CD4-positive, CD25-positive, alpha-beta regulatory T cell (primary cell): ENCODE data around the gene GRIK1. TPM values are rescaled to one million over a fixed set of nuclear protein-coding genes. Genes with fewer than 3 reads are reported as not detected.
A peak's percentile ranks its signal among the peaks of the same experiment; 100 is the strongest.

Experiments
- ATAC-seq, 2 donors: fragments of 150-1000 bp; cut with Tn5 transposase; one replicate each; pipeline ENCODE4 v1.10.0; 2021; ENCODE audit warnings: low read depth in 2 of 2, moderate number of reproducible peaks in 2 of 2, moderate library complexity in 1 of 2
- DNase-seq, 3 donors: peaks; one replicate each; pipeline versions ENCODE4 v3.0.0 to v3.0.0-alpha.2; 2012 to 2022; ENCODE audit warnings: mixed read lengths in 1 of 3
- H3K27ac ChIP-seq: one replicate; pipeline ENCODE4 v1.7.0; 2013; ENCODE audit warnings: mild to moderate bottlenecking, low read length; ENCODE audit not compliant: insufficient read depth, poor library complexity, severe bottlenecking
- H3K27me3 ChIP-seq: one replicate; pipeline ENCODE4 v1.7.0; 2013; ENCODE audit warnings: low read length; ENCODE audit not compliant: control insufficient read depth, insufficient read depth
- H3K36me3 ChIP-seq: one replicate; pipeline ENCODE4 v1.7.0; 2013; ENCODE audit warnings: mild to moderate bottlenecking, low read length, moderate library complexity; ENCODE audit not compliant: control insufficient read depth, insufficient read depth
- H3K4me1 ChIP-seq: 2 replicates; pipeline ENCODE4 v1.7.0; 2013; ENCODE audit warnings: mild to moderate bottlenecking, low read length; ENCODE audit not compliant: insufficient read depth, control insufficient read depth, poor library complexity, severe bottlenecking
- H3K4me3 ChIP-seq: one replicate; pipeline ENCODE4 v1.7.0; 2013; ENCODE audit warnings: low read depth, mild to moderate bottlenecking, low read length, moderate library complexity
- H3K9me3 ChIP-seq, 2 experiments: 1 replicate in 1 of 2; 2 replicates in 1 of 2; pipeline ENCODE4 v1.7.0; 2013; ENCODE audit warnings: low read length in 2 of 2, mild to moderate bottlenecking in 1 of 2, moderate library complexity in 1 of 2; ENCODE audit not compliant: control insufficient read depth in 2 of 2
- H3K27ac Mint-ChIP-seq, 3 donors: one replicate each; pipeline ENCODE4 v1.8.0; 2020 to 2022; ENCODE audit warnings: mild to moderate bottlenecking in 3 of 3, mixed read lengths in 3 of 3, moderate library complexity in 2 of 3
- H3K27me3 Mint-ChIP-seq: one replicate; pipeline ENCODE4 v1.8.0; 2022; ENCODE audit warnings: mild to moderate bottlenecking, mixed read lengths
- H3K36me3 Mint-ChIP-seq: one replicate; pipeline ENCODE4 v1.8.0; 2020; ENCODE audit warnings: mixed read lengths
- H3K4me1 Mint-ChIP-seq, 4 donors: one replicate each; pipeline ENCODE4 v1.8.0; 2020 to 2022; ENCODE audit warnings: mixed read lengths in 4 of 4, mild to moderate bottlenecking in 1 of 4
- H3K4me3 Mint-ChIP-seq, 4 donors: one replicate each; pipeline ENCODE4 v1.8.0; 2020 to 2022; ENCODE audit warnings: mild to moderate bottlenecking in 4 of 4, mixed read lengths in 4 of 4, moderate library complexity in 3 of 4
- H3K9me3 Mint-ChIP-seq, 7 donors: one replicate each; pipeline ENCODE4 v1.8.0; 2020 to 2022; ENCODE audit warnings: mixed read lengths in 7 of 7, mild to moderate bottlenecking in 3 of 7, moderate library complexity in 2 of 7
- polyA plus RNA-seq, 4 donors: library from polyadenylated mRNA; unstranded; fragments of 300-500 nt; fragmentation: Illumina TruSeq; gene quantifications; one replicate each; pipeline ENCODE4 v1.2.3, GENCODE V29; 2021
- total RNA-seq: library from RNA; stranded (reverse); gene quantifications from one replicate; pipeline ENCODE4 v1.2.3, GENCODE V29; 2022

The GRIK1 gene
- total and polyA plus RNA-seq, 5 donors from 2014 or later, result 0.06 TPM; not detected in 4

DNA sequence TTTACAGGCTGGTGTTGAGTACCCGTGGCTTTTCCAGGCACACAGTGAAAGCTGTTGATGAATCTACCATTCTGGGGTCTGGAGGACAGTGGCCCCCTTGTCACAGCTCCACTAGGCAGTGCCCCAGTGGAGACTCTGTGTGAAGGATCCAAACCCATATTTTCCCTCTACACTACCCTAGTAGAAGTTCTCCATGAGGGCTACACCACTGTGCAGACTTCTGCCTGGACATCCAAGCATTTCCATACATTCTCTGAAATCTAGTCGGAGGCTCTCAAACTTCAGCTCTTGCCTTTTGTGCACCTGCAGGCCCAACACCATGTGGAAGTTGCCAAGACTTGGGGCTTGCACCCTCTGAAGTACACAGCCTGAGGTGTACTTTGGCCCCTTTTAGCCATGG, 413.3 kb downstream of the GRIK1 start:
- Mint-ChIP-seq H3K36me3 (peaks cover 39% of the 10 kb centered on the region), H3K27ac (no peak overlapping the region), H3K4me3 (no peak overlapping the region), H3K27me3 (no peaks in the 10 kb centered on the region), H3K4me1 (peaks cover 0 to 14% (median 4%) of the 10 kb centered on the region in 4 donors), H3K9me3 (peaks cover 2 to 23% (median 12%) of the 10 kb centered on the region in 7 donors)
- Histone ChIP-seq H3K9me3 (peaks cover 8 to 21% of the 10 kb centered on the region in 2 experiments), H3K4me1 (no peaks in the 10 kb centered on the region), H3K36me3 (peaks cover 6% of the 10 kb centered on the region), H3K27me3 (no peaks in the 10 kb centered on the region), H3K27ac (no peak overlapping the region), H3K4me3 (no peak overlapping the region)
- ATAC-seq, result no peak
- no peak for DNase-seq

DNA sequence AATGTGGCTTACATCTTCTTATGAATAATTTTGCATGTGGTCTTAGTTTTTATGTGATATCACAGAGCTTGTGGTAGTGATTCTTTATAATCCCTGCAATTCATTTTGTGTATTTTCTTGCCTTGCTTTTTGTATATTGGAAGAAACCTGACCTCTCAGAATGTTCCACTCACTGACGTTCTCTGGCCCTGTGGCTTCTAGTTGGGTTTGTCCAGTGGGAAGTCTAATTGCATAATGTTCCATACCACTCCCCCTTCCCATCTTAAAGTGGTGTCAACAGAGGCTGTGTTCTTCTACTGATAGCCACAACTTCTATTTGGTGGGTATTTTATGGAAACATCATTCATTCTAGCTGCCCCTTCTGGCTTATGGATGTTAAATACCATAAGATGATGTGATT, 415.7 kb downstream of the GRIK1 start:
- no peak overlapping the region for H3K4me3 Mint-ChIP-seq
- H3K4me1 Mint-ChIP-seq, result peaks cover 0 to 7% (median 1%) of the 10 kb centered on the region in 4 donors
- H3K27ac Mint-ChIP-seq, result peak overlapping the region in 1 of 3 donors; percentile 57
- Histone ChIP-seq H3K4me1 (no peaks in the 10 kb centered on the region), H3K27ac (no peak overlapping the region), H3K4me3 (no peak overlapping the region), H3K27me3 (no peaks in the 10 kb centered on the region), H3K9me3 (peaks cover 8 to 21% of the 10 kb centered on the region in 2 experiments), H3K36me3 (peaks cover 6% of the 10 kb centered on the region)
- peaks cover 1 to 23% (median 12%) of the 10 kb centered on the region in 7 donors for H3K9me3 Mint-ChIP-seq
- no peaks in the 10 kb centered on the region for H3K27me3 Mint-ChIP-seq
- no peak for DNase-seq
- H3K36me3 Mint-ChIP-seq, result peaks cover 31% of the 10 kb centered on the region
- ATAC-seq, result no peak

DNA sequence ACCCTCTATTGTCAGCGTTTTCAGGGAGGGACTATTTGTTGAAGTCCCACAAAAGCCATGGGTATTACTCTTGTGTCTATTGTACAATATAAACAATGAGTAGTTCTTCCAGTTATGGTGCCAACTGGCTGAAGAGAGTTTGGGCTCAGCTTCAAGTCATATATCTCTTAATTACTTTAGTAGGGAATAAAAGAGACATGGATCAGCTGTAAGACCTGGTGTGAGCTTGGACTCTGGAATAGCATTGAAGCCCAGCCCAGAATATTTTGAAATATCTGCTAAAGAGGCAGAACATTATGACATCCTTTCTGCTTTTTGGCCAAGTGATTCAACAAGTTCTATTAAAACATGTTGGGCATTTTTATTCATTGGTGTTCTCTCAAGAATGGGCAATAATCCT, 416.1 kb downstream of the GRIK1 start:
- H3K36me3 ChIP-seq, result peaks cover 6% of the 10 kb centered on the region
- H3K27me3 ChIP-seq, result no peaks in the 10 kb centered on the region
- Mint-ChIP-seq H3K36me3 (peaks cover 31% of the 10 kb centered on the region), H3K4me1 (peaks cover 0 to 3% (median 1%) of the 10 kb centered on the region in 4 donors), H3K9me3 (peaks cover 1 to 23% (median 12%) of the 10 kb centered on the region in 7 donors), H3K27ac (no peak overlapping the region), H3K27me3 (no peaks in the 10 kb centered on the region), H3K4me3 (no peak overlapping the region)
- H3K27ac ChIP-seq, result no peak overlapping the region
- peaks cover 8 to 21% of the 10 kb centered on the region in 2 experiments for H3K9me3 ChIP-seq
- no peak overlapping the region for H3K4me3 ChIP-seq
- no peak for ATAC-seq
- no peaks in the 10 kb centered on the region for H3K4me1 ChIP-seq
- no peak for DNase-seq

DNA sequence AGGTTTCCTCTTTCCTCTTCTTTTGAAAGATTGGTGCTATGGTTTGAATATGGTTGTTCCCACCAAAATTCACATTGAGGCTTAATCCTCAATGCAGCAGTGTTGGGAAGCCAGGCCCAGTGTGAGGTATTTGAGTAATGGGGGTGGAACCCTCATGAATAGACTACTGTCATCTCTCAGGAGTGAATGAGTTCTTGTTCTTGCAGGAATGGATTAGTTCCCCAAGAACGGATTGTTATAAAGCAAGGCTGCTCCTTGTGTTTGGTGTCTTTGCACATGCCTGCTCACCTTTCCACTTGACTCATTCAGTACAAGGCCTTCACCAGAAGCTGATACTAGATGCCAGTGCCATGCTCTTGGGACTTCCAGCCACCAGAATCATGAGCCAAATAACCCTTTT, 417.9 kb downstream of the GRIK1 start:
- Histone ChIP-seq H3K36me3 (peaks cover 6% of the 10 kb centered on the region), H3K9me3 (peaks cover 8 to 18% of the 10 kb centered on the region in 2 experiments), H3K4me3 (no peak overlapping the region), H3K27me3 (no peaks in the 10 kb centered on the region), H3K4me1 (no peaks in the 10 kb centered on the region), H3K27ac (no peak overlapping the region)
- H3K9me3 Mint-ChIP-seq, result peaks cover 0 to 17% (median 7%) of the 10 kb centered on the region in 7 donors
- no peak overlapping the region for H3K4me3 Mint-ChIP-seq
- no peaks in the 10 kb centered on the region for H3K27me3 Mint-ChIP-seq
- H3K4me1 Mint-ChIP-seq, result peaks cover 0 to 6% (median 0%) of the 10 kb centered on the region in 4 donors
- DNase-seq (no peak), ATAC-seq (no peak)
- no peak overlapping the region for H3K27ac Mint-ChIP-seq
- peaks cover 25% of the 10 kb centered on the region for H3K36me3 Mint-ChIP-seq

DNA sequence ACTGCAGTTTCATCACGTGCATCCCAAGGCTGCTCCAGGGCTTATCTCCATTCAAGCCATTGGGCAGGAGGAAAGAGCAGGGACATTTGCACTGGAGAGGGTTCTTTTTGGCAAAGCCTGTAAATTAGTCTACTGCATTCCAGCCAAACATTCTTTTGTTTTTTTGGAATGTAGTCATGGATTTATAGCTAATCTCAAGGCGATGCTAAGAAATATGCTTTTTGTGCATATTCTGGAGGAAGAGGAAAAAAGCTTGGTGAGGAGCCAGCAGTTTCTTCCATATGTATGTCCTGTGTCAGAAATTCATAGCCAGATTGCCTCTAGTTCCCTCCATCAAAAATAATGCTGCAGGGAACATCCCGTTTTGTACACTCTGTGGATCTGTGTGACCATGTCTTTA, 419.6 kb downstream of the GRIK1 start:
- H3K36me3 Mint-ChIP-seq, result peaks cover 24% of the 10 kb centered on the region

DNA sequence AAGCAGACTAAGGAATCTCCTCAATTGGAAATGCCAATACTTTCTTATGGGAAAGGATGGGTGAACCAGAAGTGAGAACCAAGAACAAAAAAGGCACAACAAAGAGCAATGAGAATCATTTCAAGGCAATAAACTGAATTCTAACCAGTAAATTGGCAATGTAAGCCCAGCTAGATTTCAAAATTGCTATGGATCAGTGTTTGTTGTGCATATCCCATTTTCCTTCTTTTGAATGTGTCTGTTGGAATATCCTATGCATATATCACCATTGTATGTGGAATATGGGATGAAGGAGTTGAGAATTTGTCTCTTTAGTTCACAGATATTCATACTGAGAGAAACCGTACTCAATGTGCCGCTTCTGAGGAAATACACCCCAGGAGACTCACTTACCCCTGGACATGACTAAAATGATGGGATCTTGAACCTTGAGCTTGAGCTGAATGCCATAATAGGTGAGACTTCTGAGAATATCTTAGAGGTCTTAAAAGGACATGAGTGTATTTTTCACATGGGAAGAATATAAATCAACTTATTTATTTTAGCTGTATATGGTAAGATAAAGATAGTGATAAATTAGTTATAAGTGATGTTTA, 425.0 kb downstream of the GRIK1 start:
- no peaks in the 10 kb centered on the region for H3K4me1 ChIP-seq
- no peak overlapping the region for H3K27ac Mint-ChIP-seq
- H3K36me3 ChIP-seq, result no peaks in the 10 kb centered on the region
- H3K4me3 ChIP-seq, result no peak overlapping the region
- DNase-seq (no peak), ATAC-seq (no peak)
- no peak overlapping the region for H3K27ac ChIP-seq
- peaks cover 7 to 9% of the 10 kb centered on the region in 2 experiments for H3K9me3 ChIP-seq
- H3K36me3 Mint-ChIP-seq, result peaks cover 39% of the 10 kb centered on the region
- peaks cover 0 to 20% (median 5%) of the 10 kb centered on the region in 7 donors for H3K9me3 Mint-ChIP-seq
- no peaks in the 10 kb centered on the region for H3K27me3 Mint-ChIP-seq
- peaks cover 0 to 6% (median 1%) of the 10 kb centered on the region in 4 donors for H3K4me1 Mint-ChIP-seq
- no peaks in the 10 kb centered on the region for H3K27me3 ChIP-seq
- H3K4me3 Mint-ChIP-seq, result no peak overlapping the region

More for the DNA sequence above, 419.6 kb downstream of the GRIK1 start:
- Histone ChIP-seq H3K36me3 (peaks cover 3% of the 10 kb centered on the region), H3K27me3 (no peaks in the 10 kb centered on the region), H3K4me3 (no peak overlapping the region), H3K9me3 (peaks cover 0 to under 1% of the 10 kb centered on the region in 2 experiments), H3K4me1 (no peaks in the 10 kb centered on the region), H3K27ac (no peak overlapping the region)
- no peak overlapping the region for H3K4me3 Mint-ChIP-seq
- ATAC-seq (no peak), DNase-seq (no peak)
- no peak overlapping the region for H3K27ac Mint-ChIP-seq
- H3K27me3 Mint-ChIP-seq, result no peaks in the 10 kb centered on the region
- H3K4me1 Mint-ChIP-seq, result peaks cover 0 to 6% (median 0%) of the 10 kb centered on the region in 4 donors
- H3K9me3 Mint-ChIP-seq, result peaks cover 0 to 7% (median 4%) of the 10 kb centered on the region in 7 donors

DNA sequence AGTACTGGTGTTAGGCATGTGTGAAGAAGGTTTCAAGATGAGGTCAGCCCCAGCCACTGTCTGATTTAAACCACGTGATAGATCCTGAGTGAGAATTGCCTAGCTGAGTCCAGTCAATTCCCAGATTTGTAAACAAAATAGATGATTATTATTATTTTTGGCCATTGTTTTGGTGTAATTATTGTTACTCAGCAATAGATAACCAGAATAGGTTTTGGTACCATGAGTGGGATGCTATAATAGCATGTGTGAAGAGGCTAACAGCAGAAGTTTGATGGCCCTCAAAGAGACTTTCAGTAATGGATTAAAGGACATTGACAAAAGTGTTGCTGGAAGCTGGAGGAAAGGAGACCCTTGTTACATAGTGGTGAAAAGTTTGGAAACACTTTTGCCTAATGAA, 426.3 kb downstream of the GRIK1 start:
- Histone ChIP-seq H3K36me3 (no peaks in the 10 kb centered on the region), H3K27me3 (no peaks in the 10 kb centered on the region), H3K4me3 (no peak overlapping the region), H3K4me1 (no peaks in the 10 kb centered on the region), H3K9me3 (peaks cover 7 to 9% of the 10 kb centered on the region in 2 experiments), H3K27ac (no peak overlapping the region)
- no peak for DNase-seq
- Mint-ChIP-seq H3K36me3 (peaks cover 40% of the 10 kb centered on the region), H3K27ac (peak overlapping the region in 1 of 3 donors; percentile 44), H3K27me3 (no peaks in the 10 kb centered on the region), H3K4me3 (no peak overlapping the region), H3K9me3 (peaks cover 0 to 20% (median 5%) of the 10 kb centered on the region in 7 donors), H3K4me1 (peaks cover 0 to 6% (median 4%) of the 10 kb centered on the region in 4 donors)
- ATAC-seq, result no peak

DNA sequence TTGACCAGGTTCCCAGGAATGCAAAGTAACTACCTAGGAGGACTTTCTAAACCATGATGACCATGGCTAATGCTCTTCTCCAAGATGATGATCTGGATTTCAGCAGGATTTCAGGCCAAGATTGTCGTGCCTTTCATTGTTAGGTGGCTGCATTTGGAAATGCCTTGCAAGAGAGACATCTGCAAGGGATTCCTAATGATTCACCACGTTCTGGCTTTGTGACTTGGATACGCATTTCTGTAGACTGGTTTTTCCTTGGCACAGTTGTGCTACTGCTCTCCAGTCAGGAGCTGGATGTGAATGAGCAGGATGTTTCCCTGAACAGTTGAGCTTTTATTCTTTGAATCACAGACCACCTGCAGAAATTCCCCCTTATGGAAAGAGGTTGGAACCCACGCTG, 428.7 kb downstream of the GRIK1 start:
- no peak overlapping the region for H3K4me3 ChIP-seq
- H3K36me3 ChIP-seq, result no peaks in the 10 kb centered on the region
- H3K36me3 Mint-ChIP-seq, result peaks cover 44% of the 10 kb centered on the region

More for the DNA sequence above, 428.7 kb downstream of the GRIK1 start:
- DNase-seq (no peak), ATAC-seq (no peak)
- Mint-ChIP-seq H3K4me1 (peaks cover 0 to 19% (median 13%) of the 10 kb centered on the region in 4 donors), H3K4me3 (no peak overlapping the region), H3K27ac (no peak overlapping the region), H3K27me3 (no peaks in the 10 kb centered on the region), H3K9me3 (peaks cover 0 to 20% (median 4%) of the 10 kb centered on the region in 7 donors)
- no peak overlapping the region for H3K27ac ChIP-seq
- no peaks in the 10 kb centered on the region for H3K27me3 ChIP-seq
- H3K4me1 ChIP-seq, result no peaks in the 10 kb centered on the region
- H3K9me3 ChIP-seq, result peaks cover 7 to 9% of the 10 kb centered on the region in 2 experiments
